Measurements from ENCODE around the gene RASSF4. TPM values are rescaled to one million over a fixed set of nuclear protein-coding genes. Genes with fewer than 3 reads are reported as not detected.

Gene RASSF4
- total and polyA plus RNA-seq, 9 of the 15 experiments (the other 6 are each of a cell fraction or from before 2014, with no cell fraction given) = 0.01 to 0.62 (median 0.11) TPM; not detected in 3

DNA sequence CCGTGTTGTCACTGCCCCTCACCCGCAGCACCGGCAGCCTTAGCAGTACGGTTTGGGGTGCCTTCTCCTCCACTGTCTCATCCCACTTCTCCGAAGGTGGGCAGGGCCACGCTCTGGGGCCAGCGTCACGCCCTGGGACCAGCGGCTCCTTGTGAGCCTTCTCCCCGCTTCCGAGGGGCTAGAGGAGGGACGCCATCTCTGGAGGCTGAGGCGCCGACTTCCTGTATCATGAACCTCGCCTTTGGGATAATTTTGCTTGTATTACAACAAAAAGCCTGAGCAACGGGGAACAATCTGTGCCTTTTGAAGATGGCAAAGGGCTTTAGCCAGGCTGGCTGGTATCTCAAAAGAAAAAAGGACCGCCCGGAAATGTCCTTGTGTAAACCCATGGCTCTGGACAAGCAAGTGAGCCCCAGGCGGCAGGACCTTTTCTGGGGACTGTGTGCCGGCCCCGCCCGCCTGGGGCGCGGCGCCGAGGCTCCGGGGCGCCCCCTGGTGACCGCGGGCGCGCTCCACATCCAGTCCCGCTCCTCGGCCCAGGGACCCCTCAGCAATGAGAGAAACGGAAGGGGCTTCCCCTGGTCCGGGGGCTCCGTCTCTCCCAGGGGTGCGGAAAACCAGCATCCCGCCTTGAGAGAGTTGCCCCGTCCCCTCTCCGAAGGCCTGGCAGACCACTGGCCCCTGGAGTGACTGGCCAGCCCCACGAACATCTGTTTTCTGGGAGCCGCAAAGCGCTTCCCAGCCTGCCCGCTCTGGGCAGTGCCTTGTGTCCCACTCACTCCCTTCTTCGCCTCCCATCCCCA lies 15.2 kb downstream of the RASSF4 start (continued):
- TF ChIP-seq POLR3A (IDR thresholded peaks at IDR 0.05; ENCODE audit: borderline replicate concordance, extremely low read depth, insufficient read depth, insufficient read length) = no peak
- no peak for TF ChIP-seq ZKSCAN3 (CRISPR knock-in tag; IDR thresholded peaks at IDR 0.05)
- TF ChIP-seq ZKSCAN1 (IDR thresholded peaks at IDR 0.05; ENCODE audit: low read depth, low read length) = no peak
- no peak for TF ChIP-seq RCOR1 (IDR thresholded peaks at IDR 0.05; ENCODE audit: borderline replicate concordance in 1 of 2, low read depth in 2 of 2, low read length in 2 of 2)
- no peak for TF ChIP-seq XRCC3 (IDR thresholded peaks at IDR 0.05)
- no peak for TF ChIP-seq ZNF274 (IDR thresholded peaks at IDR 0.05; ENCODE audit: borderline replicate concordance, low read depth, low read length)
- TF ChIP-seq FIP1L1 (IDR thresholded peaks at IDR 0.05; ENCODE audit: low read depth, low read length, poor library complexity, severe bottlenecking) = peak; percentile 38
- no peak for TF ChIP-seq ZNF707 (CRISPR knock-in tag; conservative IDR thresholded peaks at IDR 0.05)
- TF ChIP-seq MYNN (IDR thresholded peaks at IDR 0.05) = no peak
- TF ChIP-seq MYNN (CRISPR knock-in tag; IDR thresholded peaks at IDR 0.05) = no peak
- no peak for TF ChIP-seq GMEB1 (CRISPR knock-in tag; IDR thresholded peaks at IDR 0.05)
- no peak for TF ChIP-seq ZFP1 (CRISPR knock-in tag; IDR thresholded peaks at IDR 0.05)
- TF ChIP-seq ZNF583 (CRISPR knock-in tag; IDR thresholded peaks at IDR 0.05) = no peak
- no peak for TF ChIP-seq MLLT1 (IDR thresholded peaks at IDR 0.05)
- TF ChIP-seq, protein P1, sequence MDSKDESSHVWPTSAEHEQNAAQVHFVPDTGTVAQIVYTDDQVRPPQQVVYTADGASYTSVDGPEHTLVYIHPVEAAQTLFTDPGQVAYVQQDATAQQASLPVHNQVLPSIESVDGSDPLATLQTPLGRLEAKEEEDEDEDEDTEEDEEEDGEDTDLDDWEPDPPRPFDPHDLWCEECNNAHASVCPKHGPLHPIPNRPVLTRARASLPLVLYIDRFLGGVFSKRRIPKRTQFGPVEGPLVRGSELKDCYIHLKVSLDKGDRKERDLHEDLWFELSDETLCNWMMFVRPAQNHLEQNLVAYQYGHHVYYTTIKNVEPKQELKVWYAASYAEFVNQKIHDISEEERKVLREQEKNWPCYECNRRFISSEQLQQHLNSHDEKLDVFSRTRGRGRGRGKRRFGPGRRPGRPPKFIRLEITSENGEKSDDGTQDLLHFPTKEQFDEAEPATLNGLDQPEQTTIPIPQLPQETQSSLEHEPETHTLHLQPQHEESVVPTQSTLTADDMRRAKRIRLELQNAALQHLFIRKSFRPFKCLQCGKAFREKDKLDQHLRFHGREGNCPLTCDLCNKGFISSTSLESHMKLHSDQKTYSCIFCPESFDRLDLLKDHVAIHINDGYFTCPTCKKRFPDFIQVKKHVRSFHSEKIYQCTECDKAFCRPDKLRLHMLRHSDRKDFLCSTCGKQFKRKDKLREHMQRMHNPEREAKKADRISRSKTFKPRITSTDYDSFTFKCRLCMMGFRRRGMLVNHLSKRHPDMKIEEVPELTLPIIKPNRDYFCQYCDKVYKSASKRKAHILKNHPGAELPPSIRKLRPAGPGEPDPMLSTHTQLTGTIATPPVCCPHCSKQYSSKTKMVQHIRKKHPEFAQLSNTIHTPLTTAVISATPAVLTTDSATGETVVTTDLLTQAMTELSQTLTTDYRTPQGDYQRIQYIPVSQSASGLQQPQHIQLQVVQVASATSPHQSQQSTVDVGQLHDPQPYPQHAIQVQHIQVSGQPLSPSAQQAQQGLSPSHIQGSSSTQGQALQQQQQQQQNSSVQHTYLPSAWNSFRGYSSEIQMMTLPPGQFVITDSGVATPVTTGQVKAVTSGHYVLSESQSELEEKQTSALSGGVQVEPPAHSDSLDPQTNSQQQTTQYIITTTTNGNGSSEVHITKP (IDR thresholded peaks at IDR 0.05; ENCODE audit: partially characterized antibody) = no peak
- peak; percentile 19 for TF ChIP-seq ZFP36 (IDR thresholded peaks at IDR 0.05; ENCODE audit: low read depth, low read length, partially characterized antibody)
- TF ChIP-seq KDM1A (IDR thresholded peaks at IDR 0.05) = no peak
- no peak; the same call in 1 of the 2 replicates for TF ChIP-seq ILF3 (IDR thresholded peaks at IDR 0.05; ENCODE audit: borderline replicate concordance)
- TF ChIP-seq ZFX (CRISPR knock-in tag; IDR thresholded peaks at IDR 0.05) = peak; percentile 53; the same call in 1 of the 2 replicates
- peak; percentile 86 for TF ChIP-seq XRCC5 (IDR thresholded peaks at IDR 0.05; ENCODE audit: low read depth, low read length)
- no peak for TF ChIP-seq FOXP1 (CRISPR knock-in tag; IDR thresholded peaks at IDR 0.05)
- TF ChIP-seq RFX1 (IDR thresholded peaks at IDR 0.05) = no peak
- TF ChIP-seq PTTG1 (tag; IDR thresholded peaks at IDR 0.05; ENCODE audit: low read depth) = no peak
- no peak for TF ChIP-seq CHCHD3 (CRISPR knock-in tag; IDR thresholded peaks at IDR 0.05)
